GM11168 (cell line): Measurements from ENCODE around the gene DGKB.

Experiments used
- in situ Hi-C: fragments of 300-500 bp; cut with MboI; formaldehyde crosslinking; loops from one replicate; pipeline ENCODE4 v1.12.0; 2022; ENCODE audit warnings: low sequenced_read_pairs; ENCODE audit not compliant: unreplicated experiment

DGKB gene

DNA sequence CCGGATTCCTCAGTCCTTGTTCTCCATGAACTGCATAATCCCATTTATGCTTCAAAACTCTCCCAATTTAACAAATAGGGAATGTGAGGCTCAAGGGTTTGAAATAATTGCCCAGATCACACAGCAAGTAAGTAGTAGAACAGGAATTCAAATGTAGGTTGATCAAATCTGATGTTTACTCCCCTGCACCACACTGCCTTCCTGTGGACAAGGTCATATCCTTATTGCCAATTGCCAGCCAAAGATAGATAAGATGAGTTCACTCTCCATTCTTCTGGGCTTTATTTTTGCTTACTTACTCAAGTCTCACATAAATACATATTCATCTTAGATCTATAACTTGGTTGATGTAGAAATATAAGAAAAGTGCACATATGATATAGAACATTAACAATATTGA, 477.9 kb downstream of the DGKB start:
- in situ Hi-C loops: no loop called here

DNA sequence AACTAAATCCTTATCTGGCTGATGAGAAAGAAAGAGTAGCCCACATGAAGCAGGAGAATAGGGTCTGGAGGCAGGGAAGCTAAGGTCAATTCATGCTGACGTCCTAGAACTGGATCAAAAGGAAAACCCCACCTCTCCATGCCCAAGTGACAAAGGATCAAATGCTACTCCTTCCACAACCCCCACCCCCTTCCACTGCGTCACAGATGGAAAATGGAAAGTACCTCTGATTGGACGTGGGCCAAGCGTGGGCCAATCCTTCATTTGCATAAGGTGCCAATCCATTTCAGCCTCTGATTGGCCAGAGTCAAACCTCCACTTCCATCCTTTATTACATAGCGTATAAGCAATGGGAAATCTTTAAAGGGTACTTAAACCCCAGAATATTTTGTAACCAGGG, 481.8 kb downstream of the DGKB start:
- in situ Hi-C loops: no loop called here

DNA sequence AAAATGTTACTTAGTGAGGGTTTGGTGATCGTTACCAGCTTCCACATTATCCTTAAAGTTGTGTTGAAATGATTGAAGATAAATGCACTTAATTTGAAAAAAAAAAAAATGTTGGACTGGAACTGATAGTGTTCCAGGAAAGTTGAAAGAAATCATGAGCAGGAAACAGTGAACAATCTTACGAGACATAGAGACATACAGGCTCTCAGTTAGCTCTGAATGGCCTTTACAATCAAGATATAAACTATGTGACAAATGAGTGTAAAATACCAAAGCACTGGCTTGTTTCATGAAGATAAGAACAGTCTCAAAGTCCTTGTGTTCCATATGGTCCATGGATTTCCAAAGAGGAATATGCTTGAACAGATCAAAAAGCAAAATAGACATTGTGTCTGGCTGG, 483.0 kb downstream of the DGKB start:
- in situ Hi-C loops: no loop called here

DNA sequence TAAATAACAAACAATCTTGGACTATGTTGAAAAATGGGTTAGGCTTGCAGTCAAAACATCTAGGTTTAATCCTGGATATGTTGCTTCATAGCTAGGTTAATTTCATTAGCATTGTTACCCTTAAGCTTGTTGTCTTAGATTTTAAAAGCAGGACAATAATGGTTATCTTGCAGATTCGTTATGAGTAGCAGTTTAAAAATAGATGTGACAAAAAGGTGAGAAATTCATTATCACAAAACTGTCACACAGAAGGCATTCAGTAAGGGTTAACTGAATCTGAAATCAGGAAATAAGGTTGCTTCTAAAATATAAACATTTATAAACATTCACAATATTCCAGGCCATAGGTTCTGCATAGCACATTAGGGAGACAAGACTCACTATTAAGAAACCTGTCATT, 483.9 kb downstream of the DGKB start:
- in situ Hi-C loops: no loop called here

DNA sequence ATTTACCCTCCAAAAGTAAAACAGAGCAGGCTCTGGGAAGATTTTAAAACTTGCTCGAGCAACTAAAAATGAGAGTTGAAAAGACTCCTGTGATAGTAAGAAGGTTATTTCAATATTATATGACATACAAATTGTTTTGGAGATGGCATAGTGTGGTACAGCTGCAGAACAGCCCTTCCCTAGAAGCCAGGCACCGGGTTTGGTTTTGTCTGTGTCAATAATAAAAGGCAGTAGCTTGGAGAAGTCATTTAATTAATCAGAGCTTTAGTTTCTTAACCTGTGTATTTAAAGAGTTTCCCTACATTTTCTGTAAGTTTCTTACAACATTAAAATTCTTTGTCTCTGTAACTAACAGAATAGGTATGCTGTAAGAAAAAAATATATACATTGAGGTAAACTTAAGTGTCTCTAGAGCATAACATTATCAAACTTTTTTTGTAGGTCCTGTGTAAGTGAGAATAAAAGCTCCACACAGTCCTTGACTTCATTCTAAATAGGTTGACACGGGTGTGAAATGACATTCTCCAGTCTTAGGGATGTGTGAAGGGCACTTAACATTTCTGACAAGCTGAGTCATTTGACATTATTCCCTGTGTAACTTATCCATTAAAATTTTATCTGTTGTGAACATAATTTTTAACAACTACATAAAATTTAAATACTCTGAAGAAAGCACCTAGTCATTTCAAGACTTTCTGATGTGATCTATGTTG, 488.1 kb downstream of the DGKB start:
- in situ Hi-C loops: no loop called here

DNA sequence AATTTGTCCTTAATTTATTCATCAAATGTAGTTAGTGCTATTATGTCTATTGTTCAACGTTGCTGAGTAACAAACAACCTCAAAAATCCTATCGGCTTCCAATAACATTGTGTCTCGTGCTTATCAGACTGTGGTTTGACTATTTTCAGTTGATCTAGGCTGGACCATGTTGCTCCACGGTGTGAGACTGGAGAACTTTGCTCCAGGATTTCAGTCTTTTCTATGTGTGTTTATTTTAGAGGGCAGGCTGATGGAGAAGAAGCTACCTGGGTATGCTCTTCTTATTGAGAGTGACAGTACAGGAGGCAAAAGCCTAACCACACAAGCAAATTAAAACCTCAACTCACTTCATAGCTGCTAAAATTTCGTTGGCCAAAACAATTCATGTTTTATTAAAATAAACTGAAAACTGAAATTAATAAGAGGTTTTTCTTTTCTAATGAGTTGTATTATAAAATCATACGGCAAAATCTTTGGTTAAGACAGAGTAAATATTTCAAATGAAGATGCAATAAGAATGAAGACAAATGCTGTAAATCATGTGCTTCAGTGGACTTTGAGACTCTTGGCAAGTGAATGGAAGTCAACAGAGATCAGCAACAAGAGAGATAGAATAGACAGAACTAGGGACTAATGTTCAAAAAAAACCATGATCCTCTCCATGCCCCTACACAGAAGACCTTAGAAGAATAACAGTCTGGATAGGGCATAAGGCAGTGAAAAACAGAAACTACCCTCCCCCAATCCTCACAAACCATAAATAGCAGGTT, 495.1 kb downstream of the DGKB start:
- in situ Hi-C loops: no loop called here

DNA sequence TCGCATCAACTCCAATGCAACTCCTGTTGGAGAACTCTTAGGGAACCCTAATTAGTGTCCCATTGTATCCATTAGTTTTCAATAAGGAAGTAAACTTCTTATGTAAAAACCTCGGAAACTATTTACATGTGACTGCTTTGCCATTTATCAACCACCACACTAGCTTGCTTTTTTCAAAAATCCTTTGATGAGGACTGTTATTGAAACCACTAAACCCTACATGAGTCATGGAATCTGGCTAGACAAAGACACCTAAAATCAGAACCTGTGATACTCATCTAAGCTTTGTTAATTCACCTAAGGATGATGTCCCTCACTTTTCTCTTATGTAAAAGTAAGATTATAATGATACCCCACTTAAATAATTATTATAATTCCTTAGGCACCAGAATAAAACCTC, 499.0 kb downstream of the DGKB start:
- in situ Hi-C loops: no loop called here

DNA sequence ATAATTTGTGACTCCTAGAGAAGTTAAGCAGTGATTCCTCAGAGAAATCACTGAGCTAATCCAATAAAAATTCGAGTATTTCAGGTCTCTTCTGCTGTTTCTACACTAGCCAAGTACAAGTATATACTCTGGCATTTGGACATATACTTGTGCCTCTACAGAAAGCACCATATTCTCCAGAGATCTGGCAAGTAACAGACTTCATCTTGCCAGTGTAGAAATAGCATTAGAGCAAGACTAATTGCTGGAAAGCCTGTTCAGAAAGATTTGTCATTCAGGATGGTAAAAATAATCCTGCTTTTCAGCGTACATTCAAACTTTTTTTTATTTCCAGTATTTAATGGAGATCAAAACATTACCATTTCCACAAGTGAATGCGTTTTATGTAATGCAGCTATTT, 502.3 kb downstream of the DGKB start:
- in situ Hi-C loops: no loop called here

DNA sequence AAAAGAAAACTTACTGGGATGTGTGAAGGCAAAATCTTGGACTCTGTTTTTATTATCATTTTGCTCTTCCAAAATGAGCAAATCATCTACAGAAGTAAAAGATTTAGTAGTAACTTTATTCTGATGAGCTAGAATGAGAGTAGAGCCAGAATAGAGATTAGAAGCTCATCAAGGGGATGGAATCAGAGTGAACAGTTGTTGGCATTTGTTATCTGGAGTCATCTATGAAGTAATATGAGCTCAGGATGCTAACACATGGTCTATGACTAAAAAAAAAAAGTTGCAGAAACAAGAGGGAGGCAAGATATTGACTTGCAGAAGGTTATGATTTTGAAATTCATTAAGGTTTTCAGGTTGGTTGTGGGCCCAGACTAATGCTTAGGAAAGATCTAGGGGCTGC, 504.0 kb downstream of the DGKB start:
- in situ Hi-C loops: no loop called here

DNA sequence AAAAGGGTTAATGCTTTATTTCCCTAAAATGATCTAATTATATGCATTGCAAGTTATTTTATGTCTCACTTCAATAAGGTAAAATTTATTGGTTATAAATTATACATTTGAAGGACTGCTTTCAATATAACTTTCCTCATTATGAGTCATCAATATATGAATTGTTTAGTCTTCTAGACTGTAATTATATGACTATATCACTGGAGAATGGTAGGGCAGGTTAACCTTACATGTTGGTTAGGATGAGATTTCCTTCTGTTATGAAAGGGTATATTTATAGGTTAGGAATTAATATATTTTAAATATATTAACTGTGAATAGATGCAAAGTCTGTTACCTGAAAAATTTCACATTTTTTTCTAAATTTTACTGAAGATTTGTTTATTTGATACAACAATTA, 506.7 kb downstream of the DGKB start:
- in situ Hi-C loops: no loop called here

DNA sequence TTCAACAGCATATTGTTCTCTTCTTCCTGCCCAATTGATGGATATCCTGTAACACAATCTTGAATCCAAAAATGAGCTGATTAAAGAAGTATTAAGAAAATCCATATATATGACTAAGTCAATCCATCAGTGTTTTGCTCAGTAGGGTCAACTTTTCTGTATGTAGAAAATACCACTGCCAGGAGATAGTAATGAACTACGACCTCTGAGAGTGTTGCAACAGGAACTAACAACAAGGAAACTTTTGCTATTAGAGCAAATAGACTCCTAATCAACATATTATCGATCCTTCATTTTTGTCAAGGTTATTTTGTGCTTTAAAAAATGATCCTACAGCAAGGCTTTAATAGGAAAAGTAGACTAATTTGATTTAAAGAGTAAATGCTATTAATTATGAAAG, 507.8 kb downstream of the DGKB start:
- in situ Hi-C loops: no loop called here

DNA sequence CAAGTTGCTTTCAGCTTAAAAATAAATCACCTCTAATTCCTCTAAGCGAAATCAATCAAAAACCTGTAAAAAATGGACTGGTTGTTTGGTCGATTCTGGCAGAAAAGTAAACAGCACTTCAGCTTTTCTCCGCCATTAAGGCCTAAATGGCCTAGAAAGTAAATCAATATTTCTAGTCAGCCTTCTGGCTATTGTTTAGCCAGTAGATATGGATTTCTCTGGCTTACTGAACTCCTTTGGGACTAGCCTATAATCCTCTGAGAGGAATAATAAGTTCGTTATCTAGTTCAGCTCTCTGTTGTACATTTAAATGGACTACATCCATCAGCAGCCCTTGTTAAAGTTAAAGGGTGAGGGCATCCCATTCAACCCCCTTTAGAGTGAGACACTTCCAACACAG, 513.0 kb downstream of the DGKB start:
- in situ Hi-C loops: no loop called here

DNA sequence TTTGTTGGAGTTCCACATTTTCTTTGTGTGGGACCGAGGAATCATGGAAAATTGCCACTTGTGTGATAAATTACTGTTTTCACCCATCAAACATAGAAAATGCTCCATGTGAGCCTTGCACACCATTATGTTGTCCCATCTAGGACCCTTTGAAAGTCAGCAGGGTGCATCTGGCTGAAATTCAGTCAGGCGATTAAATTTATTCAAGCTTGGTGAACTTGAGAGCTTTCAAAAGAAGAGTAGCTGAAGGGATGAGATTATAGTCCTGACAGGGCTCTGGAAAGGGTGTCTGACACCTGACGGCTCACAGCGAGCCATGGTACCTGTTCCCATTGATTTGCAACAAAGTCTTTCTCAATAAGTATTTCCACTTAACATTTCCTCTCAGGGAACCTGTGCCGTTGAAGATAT, 513.4 kb downstream of the DGKB start:
- in situ Hi-C loops: no loop called here

DNA sequence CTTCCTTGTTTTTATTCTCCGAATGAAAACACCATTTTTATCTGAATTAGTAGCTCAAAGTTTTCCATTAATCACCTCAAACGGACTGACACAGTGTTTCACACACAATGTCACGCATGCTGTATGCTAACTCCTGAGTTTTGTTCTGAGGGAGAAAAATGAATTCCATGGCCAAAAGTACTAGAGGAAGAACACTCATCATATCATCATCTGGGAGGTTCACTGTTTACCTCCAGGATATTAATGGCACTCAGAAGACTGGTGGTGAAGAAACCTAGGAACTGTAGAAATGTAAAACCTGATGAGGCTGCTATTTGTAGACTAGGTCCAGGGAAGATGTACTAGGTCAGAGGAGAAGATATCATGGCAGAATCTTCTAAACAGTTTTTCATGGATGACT, 517.5 kb downstream of the DGKB start:
- in situ Hi-C loops: no loop called here

DNA sequence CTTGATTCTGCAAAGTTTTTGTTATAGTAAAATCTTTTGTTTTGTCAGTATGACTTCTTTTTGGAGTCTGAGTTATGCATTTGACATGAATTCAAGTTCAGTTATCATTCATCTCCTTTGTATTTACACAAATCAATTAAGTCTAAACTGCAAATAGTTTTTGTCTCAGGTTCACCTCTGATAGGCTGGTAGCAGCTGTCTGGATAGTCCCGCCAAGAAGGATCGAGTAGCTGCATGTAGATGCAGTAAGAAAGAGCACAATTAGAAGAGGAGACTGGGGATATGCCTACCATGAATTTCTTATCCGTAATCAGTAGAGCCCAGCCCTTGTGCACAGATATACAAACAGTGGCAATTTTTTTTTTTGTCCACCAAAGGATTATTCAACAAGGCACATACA, 520.6 kb downstream of the DGKB start:
- in situ Hi-C loops: no loop called here

DNA sequence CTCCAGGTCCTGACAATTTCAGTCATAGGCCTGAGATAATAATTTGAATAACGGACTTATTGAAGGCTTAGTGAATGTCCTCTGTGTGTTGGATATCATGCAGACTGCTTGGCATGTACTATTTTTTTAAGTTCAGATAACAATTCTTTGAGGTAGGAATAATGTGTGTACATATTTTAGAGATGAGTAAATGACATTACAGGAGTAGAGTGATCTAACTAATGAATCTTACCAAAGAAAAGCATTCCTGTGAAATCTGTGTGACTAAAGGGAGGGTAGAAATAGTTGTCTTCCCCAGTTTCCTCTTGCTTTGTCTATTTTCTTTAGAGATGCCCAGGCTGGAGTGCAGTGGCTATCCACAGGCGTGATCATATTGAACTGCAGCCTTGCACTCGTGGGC, 521.2 kb downstream of the DGKB start:
- in situ Hi-C loops: no loop called here

DNA sequence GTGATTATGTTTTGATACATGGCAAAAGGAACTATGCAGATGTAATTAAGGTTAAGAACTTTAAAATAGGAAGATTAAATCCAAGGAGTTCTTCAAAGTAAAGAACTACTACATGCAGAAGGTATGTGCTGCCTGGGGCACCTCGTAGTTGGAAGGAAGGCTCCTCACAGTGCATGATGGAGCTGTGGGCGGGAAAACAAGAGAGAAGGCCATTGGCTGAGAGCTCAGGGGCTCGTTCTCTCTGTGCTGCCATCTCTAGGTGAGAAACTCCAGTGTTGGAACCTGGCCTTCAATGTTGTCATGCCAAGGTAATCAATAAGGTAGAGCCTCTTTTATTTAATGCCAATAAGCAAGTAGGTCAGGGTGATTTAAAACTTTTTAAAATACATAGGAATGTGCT, 521.7 kb downstream of the DGKB start:
- in situ Hi-C loops: no loop called here

DNA sequence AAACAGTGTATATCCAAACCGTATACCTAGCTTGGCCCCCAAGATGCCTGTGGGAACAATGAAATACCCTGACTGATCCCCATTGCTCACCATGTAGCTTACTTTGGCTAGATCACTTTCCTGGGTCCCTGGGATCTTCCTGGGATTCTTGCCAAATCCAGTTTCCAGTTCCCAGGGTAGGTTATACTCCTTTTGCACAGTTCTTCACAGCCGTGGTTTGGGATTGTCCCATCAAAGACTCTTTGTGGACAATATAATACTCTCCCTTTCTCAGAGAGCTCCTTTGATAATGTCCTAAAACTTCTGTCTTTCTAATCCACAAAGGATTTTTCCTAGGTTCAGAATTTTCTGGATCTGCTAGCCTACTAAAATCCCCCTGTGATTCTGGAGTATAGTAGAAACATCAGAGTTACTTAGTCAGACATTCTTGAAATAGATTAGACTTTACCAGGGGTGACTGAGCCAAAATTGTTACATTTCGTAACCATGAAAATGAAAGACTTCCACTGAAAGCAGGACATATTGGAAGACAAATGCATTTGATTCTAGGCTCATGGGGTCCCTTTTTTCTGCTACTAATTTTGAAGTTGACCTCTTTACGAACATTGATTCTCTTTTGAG, 524.8 kb downstream of the DGKB start:
- in situ Hi-C loops: no loop called here

DNA sequence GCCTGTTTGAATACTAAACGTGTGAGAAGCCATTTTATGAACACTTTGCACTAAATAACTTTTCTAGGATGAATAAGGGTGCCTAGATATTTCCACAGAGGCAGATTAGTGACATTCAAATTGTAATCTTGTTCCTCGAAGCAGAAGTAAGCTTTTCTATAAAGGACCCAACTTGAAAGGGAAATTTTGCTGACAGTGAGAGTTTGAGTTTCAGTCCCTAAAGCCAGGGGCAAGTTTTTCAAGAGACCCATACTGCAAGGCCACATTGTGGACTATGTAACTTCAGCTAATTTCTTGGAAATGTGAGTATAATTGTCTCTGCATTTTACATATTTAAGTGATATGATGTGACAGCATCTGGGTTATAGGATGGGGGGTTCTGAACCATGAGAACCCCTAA, 525.8 kb downstream of the DGKB start:
- in situ Hi-C loops: no loop called here

DNA sequence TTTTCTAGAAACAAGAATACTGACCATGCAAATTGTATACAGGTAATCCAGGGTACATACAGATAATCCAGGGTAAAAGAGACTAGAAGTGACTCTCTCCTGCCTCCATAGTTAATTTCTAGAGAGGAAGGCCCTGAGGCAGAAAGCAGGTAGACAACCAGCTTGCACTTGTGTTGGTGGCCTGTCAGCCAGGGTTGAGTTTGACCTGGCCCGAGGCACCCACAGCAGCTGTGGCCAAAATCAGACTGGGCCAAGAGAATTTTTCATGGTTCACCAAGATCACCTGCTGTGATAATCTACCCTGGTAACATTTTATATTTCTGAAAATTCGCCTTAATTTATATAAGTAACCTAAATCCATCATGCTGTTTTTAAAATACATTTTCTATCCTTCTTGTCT, 526.6 kb downstream of the DGKB start:
- in situ Hi-C loops: no loop called here

DNA sequence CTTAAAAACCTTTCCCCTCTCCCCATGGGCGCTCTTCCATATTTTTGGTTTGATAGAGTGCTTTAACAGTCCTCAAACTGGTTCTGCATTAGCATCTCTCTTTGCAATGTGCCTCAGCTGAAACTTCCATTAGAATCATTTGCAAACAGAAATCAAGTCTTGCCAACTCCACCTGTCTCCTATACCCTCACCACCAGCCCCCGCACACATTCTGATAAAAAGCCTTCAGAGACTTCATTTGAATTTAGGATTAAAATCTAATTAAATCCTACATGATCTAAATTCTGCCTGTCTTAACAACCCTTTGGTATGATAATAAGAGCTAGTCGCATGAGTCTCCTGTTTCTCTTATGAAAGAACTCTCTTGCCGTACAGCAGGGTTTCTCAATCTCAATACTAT, 528.2 kb downstream of the DGKB start:
- in situ Hi-C loops: no loop called here

DNA sequence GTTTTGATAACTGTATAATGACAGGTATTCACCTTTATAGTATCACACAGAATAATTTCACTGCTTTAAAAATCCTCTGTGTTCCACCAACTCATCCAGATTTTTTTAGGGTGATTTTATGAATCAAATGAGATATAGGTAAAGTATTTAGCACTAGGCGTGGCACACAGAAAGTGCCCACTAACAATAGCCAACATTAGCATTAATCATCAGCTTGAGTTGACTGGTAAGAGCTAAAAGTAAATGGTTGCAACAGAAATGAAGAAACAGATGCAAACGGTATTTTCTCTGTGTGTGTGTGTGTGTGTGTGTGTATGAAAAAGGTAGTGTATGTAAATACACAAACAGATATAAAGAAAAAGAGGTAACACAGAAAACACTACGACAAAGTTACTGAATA, 534.3 kb downstream of the DGKB start:
- in situ Hi-C loops: no loop called here
